ES-I3 (cell line): ENCODE data around the gene MDFI.

Experiments
- H3K36me3 ChIP-seq: 2 replicates; pipeline ENCODE4 v1.6.1; 2013; ENCODE audit warnings: mild to moderate bottlenecking, low read length, control low read depth, moderate library complexity; ENCODE audit not compliant: insufficient read depth
- H3K4me1 ChIP-seq: 2 replicates; pipeline ENCODE4 v1.6.1; 2013; ENCODE audit warnings: mild to moderate bottlenecking, control low read depth, low read length; ENCODE audit not compliant: insufficient read depth
- H3K9ac ChIP-seq: 2 replicates; pipeline ENCODE4 v1.6.1; 2013; ENCODE audit warnings: low read depth, mild to moderate bottlenecking, low read length, moderate library complexity
- H3K9me3 ChIP-seq: 2 replicates; pipeline ENCODE4 v1.6.1; 2013; ENCODE audit warnings: mild to moderate bottlenecking, low read length, moderate library complexity; ENCODE audit not compliant: control insufficient read depth, insufficient read depth

MDFI gene

DNA sequence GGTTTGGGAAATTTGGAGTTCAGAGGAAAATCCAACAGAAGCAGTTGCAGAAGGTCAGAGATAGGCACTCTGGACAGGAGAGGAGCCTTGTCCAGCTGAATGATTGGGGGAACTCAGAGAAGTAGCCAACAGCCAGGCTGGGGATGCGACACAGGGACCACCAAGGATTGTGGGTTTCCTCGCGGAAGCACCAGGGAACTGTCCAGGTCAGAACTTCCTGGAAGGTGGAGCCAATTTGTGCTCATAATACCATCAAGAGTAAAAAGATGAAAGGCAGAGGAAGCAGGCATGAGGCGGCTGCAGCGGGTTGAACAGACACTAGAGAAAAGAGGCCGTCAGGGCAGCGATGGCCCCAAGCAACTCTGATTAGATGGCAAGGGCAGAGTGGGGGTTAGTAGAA lies 33.7 kb downstream of the MDFI start:
- Histone ChIP-seq H3K4me1 (0 out of 2 replicates have a peak, but pooled peaks cover 2% of the 10 kb centered on the region), H3K36me3 (no peaks in the 10 kb centered on the region), H3K9me3 (peaks cover 3% of the 10 kb centered on the region; the same call in 1 of the 2 replicates), H3K9ac (no peak overlapping the region)

DNA sequence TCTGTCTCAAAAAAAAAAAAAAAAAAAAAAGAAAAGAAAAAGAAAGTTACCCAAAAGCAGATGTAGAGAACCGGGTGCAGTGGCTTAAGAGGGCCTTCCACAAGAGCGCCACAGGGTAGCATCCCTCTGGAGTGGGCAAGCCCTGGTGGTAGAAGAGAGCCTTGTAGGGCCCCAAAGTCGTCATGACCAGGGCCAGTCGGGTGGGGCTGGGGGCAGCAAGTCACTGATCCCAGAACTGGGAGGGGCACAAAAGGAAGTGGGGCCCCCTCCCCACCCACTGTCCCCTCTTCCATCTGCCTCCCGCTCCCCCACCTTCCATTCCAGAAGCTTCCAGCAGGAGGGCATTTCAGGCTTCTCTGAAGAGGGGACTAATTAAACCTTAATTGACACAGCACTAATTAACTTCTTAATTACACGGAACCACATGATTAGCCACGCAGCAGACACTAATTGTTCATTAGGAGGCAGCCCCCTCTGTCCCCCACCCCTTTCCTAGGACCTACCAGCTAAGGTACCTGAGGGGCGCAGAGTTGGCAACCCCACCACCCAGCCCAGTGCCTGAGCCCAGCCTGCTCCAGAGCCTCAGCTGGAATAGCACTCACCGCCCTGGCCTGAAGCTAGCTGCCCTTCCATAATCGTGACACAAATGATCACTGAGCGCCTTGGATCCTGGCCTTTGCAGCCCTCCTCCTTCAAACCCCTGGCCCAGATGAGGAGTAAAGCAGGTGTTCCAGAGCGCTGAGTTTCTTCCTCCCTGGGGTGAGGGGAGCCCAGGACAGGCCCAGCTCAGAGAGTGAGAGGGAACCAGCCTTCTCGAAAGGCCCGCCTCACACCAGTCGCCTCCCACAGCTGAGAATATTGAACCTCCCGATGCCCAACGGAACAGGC lies 34.8 kb downstream of the MDFI start:
- H3K9ac ChIP-seq: no peak overlapping the region
- H3K9me3 ChIP-seq: no peaks in the 10 kb centered on the region
- no peaks in the 10 kb centered on the region for H3K36me3 ChIP-seq
- H3K4me1 ChIP-seq: 0 out of 2 replicates have a peak, but pooled peaks cover 5% of the 10 kb centered on the region

DNA sequence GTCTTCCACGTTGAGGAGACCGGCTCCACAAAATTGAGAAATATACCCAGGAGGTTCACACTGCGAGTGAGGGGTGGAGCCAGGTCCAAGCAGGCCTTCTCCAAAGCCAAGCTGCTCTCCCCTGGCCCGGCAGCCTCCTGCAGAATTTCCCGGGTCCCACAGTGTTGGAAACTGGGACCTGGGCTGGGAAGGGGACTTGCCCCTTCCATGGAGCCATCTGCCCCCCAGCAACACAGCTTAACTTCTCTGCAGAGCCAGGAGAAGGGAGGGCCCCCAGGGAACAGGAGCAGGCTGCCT lies 35.4 kb downstream of the MDFI start:
- Histone ChIP-seq H3K9ac (no peak overlapping the region), H3K9me3 (no peaks in the 10 kb centered on the region), H3K4me1 (0 out of 2 replicates have a peak, but pooled peaks cover 5% of the 10 kb centered on the region), H3K36me3 (no peaks in the 10 kb centered on the region)

DNA sequence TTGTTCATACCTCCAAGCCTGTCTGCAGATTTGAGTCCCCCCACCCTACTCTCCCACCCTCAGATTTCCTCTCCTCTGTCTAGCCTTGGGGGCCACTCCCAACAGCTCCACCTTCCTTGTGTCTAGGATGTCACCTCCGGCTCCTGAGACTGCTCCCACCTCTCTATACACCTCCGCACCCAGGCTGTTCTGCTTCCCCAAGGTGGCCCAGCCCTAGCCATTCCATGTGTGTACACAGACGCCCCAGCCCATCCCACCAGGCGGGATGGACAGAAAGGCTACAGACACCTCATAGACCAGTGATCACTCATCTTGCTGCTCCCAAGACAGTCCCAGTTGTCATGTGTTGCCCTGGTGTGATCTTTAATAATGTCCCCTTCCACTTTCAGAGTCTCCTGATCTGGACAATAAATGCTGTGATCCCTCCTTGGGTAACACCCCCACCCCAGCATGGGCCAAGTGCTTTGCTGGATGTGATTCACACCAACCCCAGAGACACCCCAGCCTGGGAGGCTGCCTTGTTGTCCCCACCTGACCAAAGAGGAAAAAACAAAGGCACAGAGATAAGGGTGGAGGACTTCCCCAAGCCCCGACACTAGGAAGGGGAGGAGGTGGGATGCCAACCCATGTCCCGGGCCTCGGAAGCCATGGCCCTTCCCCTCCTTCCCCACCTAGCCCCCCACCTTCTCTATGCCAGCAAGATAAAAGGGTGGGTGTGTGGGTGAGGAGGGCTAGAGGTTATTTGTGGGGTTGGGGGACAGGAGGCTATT lies 36.1 kb downstream of the MDFI start:
- no peaks in the 10 kb centered on the region for H3K9me3 ChIP-seq
- H3K9ac ChIP-seq: no peak overlapping the region
- no peaks in the 10 kb centered on the region for H3K36me3 ChIP-seq
- 0 out of 2 replicates have a peak, but pooled peaks cover 5% of the 10 kb centered on the region for H3K4me1 ChIP-seq

DNA sequence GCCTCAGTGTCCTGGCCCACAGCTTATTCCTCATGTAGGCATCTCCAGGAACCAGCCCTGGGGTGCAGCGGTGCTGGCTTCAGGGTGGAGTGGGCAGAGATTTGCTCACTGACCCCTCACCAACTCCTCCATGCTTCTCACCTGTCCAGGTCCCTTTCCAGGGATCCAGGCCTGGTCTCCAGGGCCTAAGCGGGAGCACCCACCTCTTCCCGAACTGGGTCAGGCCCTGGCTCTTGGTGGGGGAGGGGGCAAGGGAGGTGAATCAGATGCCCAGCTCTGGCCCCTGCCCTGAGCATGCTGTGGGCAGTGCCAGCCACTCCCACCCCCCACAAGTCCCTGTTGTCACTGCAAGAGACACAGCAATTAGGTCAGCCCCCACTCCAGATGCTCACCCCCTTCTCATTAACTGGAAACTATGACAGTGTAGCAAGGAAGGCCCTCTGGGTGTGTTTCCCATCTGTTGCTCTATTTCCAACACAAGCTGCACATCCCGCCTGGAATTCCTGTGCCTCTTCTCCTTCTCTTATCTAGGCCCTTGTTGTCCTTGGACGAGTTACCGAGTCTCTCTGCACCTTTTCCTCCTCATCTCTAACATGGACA lies 37.0 kb downstream of the MDFI start:
- Histone ChIP-seq H3K9ac (no peak overlapping the region), H3K9me3 (no peaks in the 10 kb centered on the region), H3K36me3 (no peaks in the 10 kb centered on the region), H3K4me1 (0 out of 2 replicates have a peak, but pooled peaks cover 5% of the 10 kb centered on the region)

DNA sequence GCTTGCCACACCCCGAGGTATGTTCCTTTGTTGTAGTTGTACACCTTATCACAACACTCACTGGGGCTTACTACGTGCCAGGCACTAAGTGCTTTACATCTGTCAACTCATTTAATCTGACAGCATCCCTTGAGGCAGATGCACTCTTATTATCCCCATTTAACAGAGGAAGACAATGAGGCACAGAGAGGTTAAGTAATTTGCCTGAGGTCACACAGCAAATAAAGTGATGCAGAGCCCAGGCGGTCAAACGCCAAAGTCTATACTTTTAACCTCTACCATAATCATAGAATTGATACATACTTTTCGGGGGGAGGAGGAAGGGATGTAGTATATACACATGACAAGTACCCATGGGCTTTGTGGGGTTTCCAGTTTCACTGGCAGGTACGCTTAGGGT lies 37.7 kb downstream of the MDFI start:
- Histone ChIP-seq H3K9me3 (no peaks in the 10 kb centered on the region), H3K36me3 (no peaks in the 10 kb centered on the region), H3K4me1 (0 out of 2 replicates have a peak, but pooled peaks cover 5% of the 10 kb centered on the region), H3K9ac (no peak overlapping the region)

DNA sequence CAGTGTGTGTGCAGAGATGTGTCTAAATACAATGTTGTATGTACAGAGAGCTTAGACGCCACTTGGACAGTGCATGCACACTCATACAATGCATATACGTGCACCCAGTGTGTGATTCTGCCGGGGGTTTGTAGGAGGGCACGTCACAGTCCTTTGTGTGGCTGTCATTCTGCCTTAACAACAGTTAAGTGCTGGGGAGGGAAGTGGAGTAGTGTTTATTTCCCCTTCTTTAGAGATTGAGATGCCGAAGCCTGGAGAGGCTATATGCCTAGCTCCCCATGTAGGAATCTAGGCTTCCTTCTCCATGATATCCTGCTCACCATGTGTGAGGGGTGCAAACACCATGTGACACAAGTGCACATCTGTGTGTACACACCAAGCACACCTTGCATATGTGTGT lies 38.2 kb downstream of the MDFI start:
- Histone ChIP-seq H3K4me1 (0 out of 2 replicates have a peak, but pooled peaks cover 5% of the 10 kb centered on the region), H3K9me3 (no peaks in the 10 kb centered on the region), H3K36me3 (no peaks in the 10 kb centered on the region), H3K9ac (no peak overlapping the region)

DNA sequence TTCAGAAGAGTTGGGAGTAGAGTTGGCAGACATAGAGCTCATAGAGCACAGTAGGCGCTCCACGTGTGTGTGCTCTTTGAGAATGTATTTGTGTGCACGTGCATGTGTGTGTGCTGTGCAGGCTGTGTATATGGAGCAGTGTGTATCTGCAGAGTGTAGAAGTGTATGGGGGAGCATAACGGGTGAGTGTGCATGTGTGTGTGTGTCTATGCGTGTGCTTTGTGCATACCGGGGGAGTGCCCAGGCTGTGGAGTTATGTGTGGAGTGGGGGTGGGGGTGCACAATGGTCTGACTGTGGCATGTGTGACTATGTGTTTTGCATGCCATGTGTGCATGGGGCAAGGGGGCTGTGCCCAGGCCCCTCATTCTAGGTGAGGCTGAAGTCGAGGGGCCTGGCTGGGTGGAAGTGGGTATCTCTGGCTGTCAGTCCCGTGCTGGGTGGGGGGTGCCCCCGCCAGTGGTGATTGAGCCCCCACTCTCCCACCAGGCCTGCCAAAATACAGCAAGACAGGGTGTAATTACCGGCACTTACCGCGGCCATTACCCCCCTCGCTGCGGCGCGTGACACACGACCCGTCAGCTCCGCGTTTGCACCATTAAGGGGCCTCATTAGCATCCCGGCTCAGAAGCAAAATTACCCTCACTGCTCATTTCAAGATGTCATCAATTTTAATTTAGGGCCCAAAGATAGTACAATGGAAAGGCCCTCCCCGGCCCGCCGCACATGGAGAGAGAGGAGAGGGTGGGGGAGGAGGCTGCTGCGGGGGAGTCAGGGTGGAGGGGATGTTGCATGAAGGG lies 39.1 kb downstream of the MDFI start:
- H3K9ac ChIP-seq: peak overlapping the region; percentile 8; the same call in 1 of the 2 replicates
- no peaks in the 10 kb centered on the region for H3K9me3 ChIP-seq
- H3K36me3 ChIP-seq: no peaks in the 10 kb centered on the region
- H3K4me1 ChIP-seq: 0 out of 2 replicates have a peak, but pooled peaks cover 5% of the 10 kb centered on the region

DNA sequence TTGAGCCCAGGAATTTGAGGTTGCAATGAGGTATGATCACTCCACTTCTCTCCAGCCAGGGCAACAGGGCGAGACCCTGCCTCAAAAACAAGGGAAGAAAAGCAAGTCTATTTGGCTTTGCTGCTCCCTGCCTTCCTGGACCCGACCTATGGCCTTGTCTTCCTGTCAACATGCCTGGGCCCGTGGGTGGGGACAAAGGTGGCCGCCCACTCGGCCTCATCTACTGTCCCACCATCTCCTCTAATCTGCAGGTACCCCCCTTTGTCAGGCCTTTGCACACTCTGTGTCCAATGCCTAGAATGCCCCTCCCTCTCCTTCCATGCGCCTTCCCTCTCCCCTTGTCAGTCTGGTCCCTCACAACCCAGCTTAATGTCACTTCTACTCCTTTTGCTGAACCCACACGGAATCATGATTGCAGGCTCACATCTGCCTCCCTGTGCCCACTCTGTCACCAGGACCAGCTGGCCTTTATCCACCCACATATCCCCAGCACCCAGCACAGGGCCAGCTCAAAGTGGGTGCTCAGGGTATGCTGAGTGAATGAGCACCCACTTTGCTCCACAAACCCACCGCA lies 40.3 kb downstream of the MDFI start:
- Histone ChIP-seq H3K4me1 (0 out of 2 replicates have a peak, but pooled peaks cover 5% of the 10 kb centered on the region), H3K36me3 (no peaks in the 10 kb centered on the region), H3K9ac (no peak overlapping the region), H3K9me3 (no peaks in the 10 kb centered on the region)

DNA sequence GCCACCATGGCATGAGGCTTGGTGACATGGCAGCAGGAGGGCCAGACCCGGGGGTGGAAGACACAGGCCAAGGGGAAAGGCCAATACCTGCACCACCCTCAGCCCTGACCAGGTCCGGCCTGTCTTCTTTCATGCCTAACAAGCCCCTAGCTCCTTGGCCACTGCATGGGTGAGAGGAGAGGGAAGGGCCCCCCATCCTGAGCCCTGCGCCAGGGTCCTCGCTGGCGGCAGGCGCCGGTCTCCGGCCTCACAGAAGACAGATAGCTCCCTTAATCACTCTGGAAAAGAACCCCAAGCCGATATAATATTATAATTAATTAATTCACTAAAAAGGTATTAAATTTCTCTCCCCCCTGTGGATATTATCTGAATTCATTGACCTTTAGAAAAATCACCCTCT lies 41.4 kb downstream of the MDFI start:
- Histone ChIP-seq H3K36me3 (no peaks in the 10 kb centered on the region), H3K9me3 (no peaks in the 10 kb centered on the region), H3K9ac (no peak overlapping the region), H3K4me1 (peaks cover 5% of the 10 kb centered on the region; the same call in 1 of the 2 replicates)

DNA sequence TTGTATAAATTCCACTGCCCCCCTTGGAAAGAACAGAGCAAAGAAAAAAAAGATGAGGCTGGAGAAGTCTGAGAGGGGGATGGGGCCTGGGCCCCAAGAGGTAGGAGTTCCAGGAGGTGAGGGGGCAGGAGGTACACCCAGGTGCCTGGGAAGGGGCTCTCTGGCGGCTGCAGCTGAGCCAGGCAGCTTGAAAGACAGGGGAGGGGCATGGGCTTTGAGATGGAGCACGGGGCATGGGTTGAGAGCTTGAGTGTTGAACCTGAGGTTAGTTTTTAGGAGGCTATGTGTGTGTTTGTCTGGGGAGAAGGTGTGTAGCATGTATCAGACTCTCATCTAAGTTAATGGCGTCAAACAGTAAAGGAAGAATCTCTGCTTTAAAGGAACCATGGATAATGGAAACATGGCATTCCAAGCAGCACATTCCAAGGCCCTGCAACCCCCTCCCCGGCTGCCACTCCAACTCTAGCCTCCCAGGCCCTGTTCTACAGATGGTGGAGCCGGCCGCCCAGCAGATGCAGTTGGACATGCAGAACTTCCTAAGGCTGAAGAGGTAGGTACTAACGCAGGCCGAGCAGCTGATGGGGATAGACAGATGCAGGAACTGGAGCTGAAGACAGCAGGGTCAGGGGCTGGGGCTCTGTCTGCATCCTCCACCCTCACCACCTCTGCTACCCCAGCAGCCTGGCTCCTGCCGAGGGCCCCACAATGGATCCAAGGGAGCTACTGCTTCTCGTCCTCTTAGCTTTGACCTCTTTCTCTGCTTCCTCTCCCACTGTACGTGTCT lies 42.1 kb downstream of the MDFI start:
- no peaks in the 10 kb centered on the region for H3K36me3 ChIP-seq
- H3K9me3 ChIP-seq: no peaks in the 10 kb centered on the region
- H3K4me1 ChIP-seq: peaks cover 5% of the 10 kb centered on the region; the same call in 1 of the 2 replicates
- H3K9ac ChIP-seq: no peak overlapping the region

DNA sequence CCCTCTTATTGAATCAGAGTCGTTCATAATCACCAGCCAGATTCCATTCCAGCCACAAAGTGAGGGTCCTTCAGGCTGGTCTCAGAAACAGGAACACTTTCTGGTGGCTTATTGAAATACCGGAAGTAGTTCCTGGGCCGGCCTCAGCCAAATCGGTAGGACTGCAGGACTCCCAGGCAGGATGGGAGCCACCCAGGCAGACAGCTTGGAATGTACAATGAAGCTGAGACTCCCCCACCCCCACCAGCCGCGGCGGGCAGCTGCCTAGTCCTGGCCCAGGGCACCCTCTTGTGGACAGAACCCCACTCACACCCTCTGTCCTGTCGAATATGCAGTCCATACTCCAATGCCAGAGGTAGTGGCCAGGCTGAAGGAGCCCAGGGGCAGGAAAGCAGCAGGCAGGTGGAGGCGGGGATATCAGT lies 43.8 kb downstream of the MDFI start:
- H3K9ac ChIP-seq: no peak overlapping the region
- no peaks in the 10 kb centered on the region for H3K9me3 ChIP-seq
- H3K36me3 ChIP-seq: no peaks in the 10 kb centered on the region
- peaks cover 7% of the 10 kb centered on the region; the same call in 1 of the 2 replicates for H3K4me1 ChIP-seq
